ENCODE data around the gene CNTN5. TPM values are rescaled to one million over a fixed set of nuclear protein-coding genes. Genes with fewer than 3 reads are reported as not detected.

CNTN5 gene
- total RNA-seq, 4 donors from 2014 or later, result 0.12 TPM; not detected in 3

DNA sequence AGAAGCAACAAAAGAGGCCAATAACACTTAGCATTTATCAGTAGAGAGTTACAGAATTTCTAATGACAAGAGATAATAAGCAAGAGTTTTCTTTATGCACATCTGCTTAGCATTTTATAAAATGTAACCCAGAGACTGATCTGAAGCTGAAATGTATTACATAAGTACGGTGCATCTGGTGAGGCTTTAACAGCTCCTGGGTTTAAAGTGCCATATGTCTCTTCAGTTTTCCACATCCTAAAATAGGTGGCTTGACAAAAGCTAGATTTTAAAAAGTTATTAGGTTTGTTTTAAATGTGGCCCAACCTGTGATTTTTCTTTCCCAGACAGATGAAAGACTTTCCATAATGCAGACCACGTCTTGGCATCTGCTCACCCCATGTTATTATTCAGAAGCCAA lies 1045.7 kb downstream of the CNTN5 start:
- H3K4me3 ChIP-seq, result no peak overlapping the region
- intact Hi-C loops (cut with DNase I), result no loop called here
- no peaks in the 10 kb centered on the region for H3K36me3 ChIP-seq
- no peaks in the 10 kb centered on the region for H3K27me3 ChIP-seq
- peaks cover 0 to 28% (median 0%) of the 10 kb centered on the region in 3 donors for H3K4me1 ChIP-seq
- H3K27ac ChIP-seq, result no peak overlapping the region
- H3K9me3 ChIP-seq, result no peaks in the 10 kb centered on the region
- 42 to 46% methylated on average over 2 of the region's 2 CpGs for WGBS, 2 donors
- DNase-seq, result no peak
- no peak for TF ChIP-seq POLR2A (IDR thresholded peaks at IDR 0.05)
- TF ChIP-seq, protein P1, sequence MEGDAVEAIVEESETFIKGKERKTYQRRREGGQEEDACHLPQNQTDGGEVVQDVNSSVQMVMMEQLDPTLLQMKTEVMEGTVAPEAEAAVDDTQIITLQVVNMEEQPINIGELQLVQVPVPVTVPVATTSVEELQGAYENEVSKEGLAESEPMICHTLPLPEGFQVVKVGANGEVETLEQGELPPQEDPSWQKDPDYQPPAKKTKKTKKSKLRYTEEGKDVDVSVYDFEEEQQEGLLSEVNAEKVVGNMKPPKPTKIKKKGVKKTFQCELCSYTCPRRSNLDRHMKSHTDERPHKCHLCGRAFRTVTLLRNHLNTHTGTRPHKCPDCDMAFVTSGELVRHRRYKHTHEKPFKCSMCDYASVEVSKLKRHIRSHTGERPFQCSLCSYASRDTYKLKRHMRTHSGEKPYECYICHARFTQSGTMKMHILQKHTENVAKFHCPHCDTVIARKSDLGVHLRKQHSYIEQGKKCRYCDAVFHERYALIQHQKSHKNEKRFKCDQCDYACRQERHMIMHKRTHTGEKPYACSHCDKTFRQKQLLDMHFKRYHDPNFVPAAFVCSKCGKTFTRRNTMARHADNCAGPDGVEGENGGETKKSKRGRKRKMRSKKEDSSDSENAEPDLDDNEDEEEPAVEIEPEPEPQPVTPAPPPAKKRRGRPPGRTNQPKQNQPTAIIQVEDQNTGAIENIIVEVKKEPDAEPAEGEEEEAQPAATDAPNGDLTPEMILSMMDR (IDR thresholded peaks at IDR 0.05), result no peak

DNA sequence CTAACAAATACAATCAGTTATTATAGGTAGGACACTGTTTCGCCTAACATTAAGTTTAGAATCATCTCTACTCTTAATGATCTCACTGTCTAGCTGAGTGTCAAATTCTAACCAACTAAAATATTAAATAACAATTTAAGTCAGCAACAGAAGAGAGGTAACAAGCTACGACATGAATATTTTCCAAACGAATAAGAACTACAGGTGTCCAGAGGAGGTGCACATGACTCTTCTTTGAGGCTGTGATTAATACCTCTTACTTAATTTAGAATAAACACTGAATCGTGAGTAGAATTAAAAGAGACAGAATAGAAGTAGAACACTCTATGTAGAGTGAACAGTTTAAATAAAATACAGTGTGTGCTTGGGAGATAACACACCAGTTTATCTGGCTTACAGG lies 1047.4 kb downstream of the CNTN5 start:
- no peaks in the 10 kb centered on the region for H3K36me3 ChIP-seq
- H3K27ac ChIP-seq, result no peak overlapping the region
- no peak for DNase-seq
- no peak overlapping the region for H3K4me3 ChIP-seq
- H3K27me3 ChIP-seq, result no peaks in the 10 kb centered on the region
- peaks cover 0 to 28% (median 0%) of the 10 kb centered on the region in 3 donors for H3K4me1 ChIP-seq
- intact Hi-C loops (cut with DNase I), result no loop called here
- WGBS, 2 donors, result 31 to 33% methylated on average over 4 of the region's 4 CpGs
- H3K9me3 ChIP-seq, result no peaks in the 10 kb centered on the region
- TF ChIP-seq, protein P1 (IDR thresholded peaks at IDR 0.05), result no peak
- TF ChIP-seq POLR2A (IDR thresholded peaks at IDR 0.05), result no peak

DNA sequence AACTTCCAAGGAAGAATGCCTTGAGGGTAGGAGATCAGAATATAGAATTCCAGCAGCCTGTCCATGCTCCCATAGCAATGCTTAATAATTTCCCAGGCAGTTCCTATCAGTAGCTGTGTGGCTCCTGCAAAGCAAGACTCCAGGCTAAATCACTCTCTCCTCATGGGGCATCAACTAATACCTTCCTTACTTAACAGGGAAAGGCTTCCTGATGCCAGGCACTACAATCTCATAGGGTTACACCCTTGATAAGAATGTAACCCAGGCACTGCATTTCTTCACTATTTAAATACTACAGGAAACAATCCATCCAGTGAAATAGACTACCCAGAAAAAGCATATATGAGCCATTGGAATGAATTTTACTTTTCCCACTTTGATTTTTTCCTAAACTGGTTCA lies 1051.4 kb downstream of the CNTN5 start:
- TF ChIP-seq POLR2A (IDR thresholded peaks at IDR 0.05), result no peak
- TF ChIP-seq, protein P1 (IDR thresholded peaks at IDR 0.05), result no peak
- H3K4me1 ChIP-seq, result peaks cover 0 to 22% (median 0%) of the 10 kb centered on the region in 3 donors
- H3K4me3 ChIP-seq, result no peak overlapping the region
- no peaks in the 10 kb centered on the region for H3K9me3 ChIP-seq
- intact Hi-C loops (cut with DNase I), result no loop called here
- no peak overlapping the region for H3K27ac ChIP-seq
- no peaks in the 10 kb centered on the region for H3K27me3 ChIP-seq
- no peak for DNase-seq
- H3K36me3 ChIP-seq, result no peaks in the 10 kb centered on the region

DNA sequence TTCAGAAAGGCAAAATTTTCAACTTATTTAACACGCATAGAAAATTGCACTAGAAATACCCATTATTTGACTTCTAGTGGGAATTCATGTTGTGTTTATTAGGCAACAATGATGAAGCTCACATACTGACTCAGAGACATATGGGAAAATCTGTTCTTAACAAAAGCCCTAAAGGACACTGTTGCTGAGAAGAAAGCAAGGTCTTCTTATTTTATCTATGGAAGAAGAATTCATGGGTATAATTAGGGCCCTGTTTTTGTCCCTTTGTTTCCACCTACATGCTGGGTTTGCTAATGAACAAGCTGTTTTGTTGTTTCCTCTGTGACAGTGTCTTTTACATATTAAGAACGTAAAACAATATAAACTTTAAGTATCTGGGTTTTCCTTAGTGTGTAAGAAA lies 1059.6 kb downstream of the CNTN5 start:
- H3K9me3 ChIP-seq, result no peaks in the 10 kb centered on the region
- TF ChIP-seq, protein P1 (IDR thresholded peaks at IDR 0.05), result no peak
- TF ChIP-seq POLR2A (IDR thresholded peaks at IDR 0.05), result no peak
- no peaks in the 10 kb centered on the region for H3K4me1 ChIP-seq
- no peaks in the 10 kb centered on the region for H3K27me3 ChIP-seq
- intact Hi-C loops (cut with DNase I), result no loop called here
- no peak overlapping the region for H3K27ac ChIP-seq
- no peaks in the 10 kb centered on the region for H3K36me3 ChIP-seq
- 67% methylated on average over 2 of the region's 2 CpGs for WGBS, 2 donors
- H3K4me3 ChIP-seq, result no peak overlapping the region
- no peak for DNase-seq

DNA sequence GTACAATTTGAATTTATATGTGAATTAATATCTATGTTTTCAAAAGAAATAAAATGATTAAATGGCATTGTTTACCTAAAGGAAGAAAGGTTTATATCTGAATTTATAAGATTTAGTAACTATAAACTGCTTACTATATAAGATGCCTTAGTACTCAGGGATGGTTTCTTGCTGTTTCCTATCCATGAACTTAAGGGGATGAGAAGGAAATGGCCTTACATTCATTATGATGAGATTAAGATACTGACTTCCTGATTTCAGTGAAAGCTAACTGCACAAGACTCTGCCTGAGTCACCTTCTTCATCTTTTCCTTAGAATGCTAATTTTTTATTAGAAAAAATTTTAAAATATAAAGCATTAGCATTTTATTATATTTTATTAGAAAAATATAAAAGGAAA lies 1060.1 kb downstream of the CNTN5 start:
- H3K27me3 ChIP-seq, result no peaks in the 10 kb centered on the region
- intact Hi-C loops (cut with DNase I), result no loop called here
- no peaks in the 10 kb centered on the region for H3K4me1 ChIP-seq
- no peak overlapping the region for H3K27ac ChIP-seq
- no peaks in the 10 kb centered on the region for H3K36me3 ChIP-seq
- TF ChIP-seq POLR2A (IDR thresholded peaks at IDR 0.05), result no peak
- TF ChIP-seq, protein P1 (IDR thresholded peaks at IDR 0.05), result no peak
- no peaks in the 10 kb centered on the region for H3K9me3 ChIP-seq
- DNase-seq, result no peak
- H3K4me3 ChIP-seq, result no peak overlapping the region

Data from esophagus squamous epithelium (tissue), 5 donors.